GM23248 (cell line): ENCODE results near the gene CFAP100.

Experiments
- EZH2 ChIP-seq: fragments of 200-600 bp; sonication (generic); IDR thresholded peaks from 2 replicates; pipeline ENCODE4 v1.6.1; 2018; ENCODE audit warnings: antibody characterized with exemption, mild to moderate bottlenecking; ENCODE audit not compliant: insufficient read depth, poor library complexity, severe bottlenecking
- EZH2phosphoT487 ChIP-seq: fragments of 200-600 bp; sonication (generic); IDR thresholded peaks from 2 replicates; pipeline ENCODE4 v1.6.1; 2018; ENCODE audit warnings: antibody characterized with exemption, moderate library complexity, mild to moderate bottlenecking, low read depth; ENCODE audit not compliant: insufficient read depth

- no peak for TF ChIP-seq EZH2phosphoT487
- no peak for TF ChIP-seq EZH2
These were observed 65.7 kb downstream of the CFAP100 start for GRCh38 chr3:126460381-126460780.
